ENCODE measurements around the gene ATXN2. TPM values are rescaled to one million over a fixed set of nuclear protein-coding genes. Genes with fewer than 3 reads are reported as not detected.
A peak's percentile ranks its signal among the peaks of the same experiment; 100 is the strongest.

Gene ATXN2
- total RNA-seq, 1 donor from 2014 or later = 23.2 TPM

GRCh38 chr12:111454716-111455447 is 144.2 kb downstream of the ATXN2 start:
- DNase-seq (ENCODE audit: low spot score) = peak; percentile 36
- ATAC-seq = no peak

GRCh38 chr12:111454311-111454710 is 144.8 kb downstream of the ATXN2 start:
- peak; percentile 14 for DNase-seq (ENCODE audit: low spot score)
- ATAC-seq = no peak

GRCh38 chr12:111453071-111453989 is 145.8 kb downstream of the ATXN2 start:
- DNase-seq (ENCODE audit: low spot score) (peak; percentile 44), ATAC-seq (no peak)

- peak; percentile 38 for DNase-seq (ENCODE audit: low spot score)
- peak; percentile 57 for ATAC-seq
Measured at GRCh38 chr12:111451649-111452129, 147.4 kb downstream of the ATXN2 start.

- DNase-seq (ENCODE audit: low spot score) = no peak
- ATAC-seq = no peak
Measured at GRCh38 chr12:111451232-111451631, 147.9 kb downstream of the ATXN2 start.

GRCh38 chr12:111450676-111451075 is 148.4 kb downstream of the ATXN2 start:
- DNase-seq (ENCODE audit: low spot score) (peak; percentile 40), ATAC-seq (no peak)

GRCh38 chr12:111448846-111449790 is 150.0 kb downstream of the ATXN2 start:
- no peak for ATAC-seq
- peak; percentile 37 for DNase-seq (ENCODE audit: low spot score)

GRCh38 chr12:111448266-111448830 is 150.8 kb downstream of the ATXN2 start:
- ATAC-seq = no peak
- peak; percentile 35 for DNase-seq (ENCODE audit: low spot score)

GRCh38 chr12:111447571-111448265 is 151.4 kb downstream of the ATXN2 start:
- DNase-seq (ENCODE audit: low spot score) (peak; percentile 45), ATAC-seq (no peak)

- ATAC-seq (peak; percentile 2), DNase-seq (ENCODE audit: low spot score) (peak; percentile 41)
Measured at GRCh38 chr12:111446631-111447570, 152.2 kb downstream of the ATXN2 start.

GRCh38 chr12:111445726-111446581 is 153.2 kb downstream of the ATXN2 start:
- ATAC-seq (peak; percentile 60), DNase-seq (ENCODE audit: low spot score) (peak; percentile 77)

- peak; percentile 49 for ATAC-seq
- peak; percentile 59 for DNase-seq (ENCODE audit: low spot score)
Measured at GRCh38 chr12:111444925-111445725, 154.0 kb downstream of the ATXN2 start.

- DNase-seq (ENCODE audit: low spot score) = no peak
Measured at GRCh38 chr12:111444314-111444924, 154.7 kb downstream of the ATXN2 start.

GRCh38 chr12:111443586-111443985 is 155.5 kb downstream of the ATXN2 start:
- peak; percentile 37 for DNase-seq (ENCODE audit: low spot score)
- no peak for ATAC-seq

More at GRCh38 chr12:111444314-111444924, 154.7 kb downstream of the ATXN2 start:
- ATAC-seq = no peak

GRCh38 chr12:111443086-111443485 is 156.0 kb downstream of the ATXN2 start:
- ATAC-seq (no peak), DNase-seq (ENCODE audit: low spot score) (peak; percentile 42)

Measured in left lobe of liver (tissue), 2 donors.